ENCODE results near the gene GDPD3. TPM values are rescaled to one million over a fixed set of nuclear protein-coding genes. Genes with fewer than 3 reads are reported as not detected.

The GDPD3 gene
- polyA plus RNA-seq, 3 donors, result 1.2 to 5.6 (median 3.4) TPM

DNA sequence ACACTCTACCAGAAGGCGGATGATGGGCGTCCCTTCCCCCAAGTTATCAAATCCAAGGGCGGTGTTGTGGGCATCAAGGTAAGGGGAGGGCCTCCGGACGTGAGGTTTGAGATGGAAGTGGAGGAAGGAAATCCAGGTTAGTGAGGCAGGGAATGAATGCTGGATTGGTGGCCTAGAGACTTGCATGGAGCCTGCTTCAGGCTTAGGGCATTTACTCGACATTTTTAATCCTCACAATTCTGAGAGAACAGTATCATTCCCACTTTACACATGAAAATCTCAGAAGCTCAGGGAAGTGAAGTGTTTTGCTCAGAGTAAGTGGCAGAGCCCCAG lies 45.8 kb downstream of the GDPD3 start:
- H3K27ac ChIP-seq (ENCODE audit: low read depth, low read length), result no peak overlapping the region
- 78 to 87% (median 86%) methylated on average over 6 of the region's 6 CpGs for WGBS, 3 donors

DNA sequence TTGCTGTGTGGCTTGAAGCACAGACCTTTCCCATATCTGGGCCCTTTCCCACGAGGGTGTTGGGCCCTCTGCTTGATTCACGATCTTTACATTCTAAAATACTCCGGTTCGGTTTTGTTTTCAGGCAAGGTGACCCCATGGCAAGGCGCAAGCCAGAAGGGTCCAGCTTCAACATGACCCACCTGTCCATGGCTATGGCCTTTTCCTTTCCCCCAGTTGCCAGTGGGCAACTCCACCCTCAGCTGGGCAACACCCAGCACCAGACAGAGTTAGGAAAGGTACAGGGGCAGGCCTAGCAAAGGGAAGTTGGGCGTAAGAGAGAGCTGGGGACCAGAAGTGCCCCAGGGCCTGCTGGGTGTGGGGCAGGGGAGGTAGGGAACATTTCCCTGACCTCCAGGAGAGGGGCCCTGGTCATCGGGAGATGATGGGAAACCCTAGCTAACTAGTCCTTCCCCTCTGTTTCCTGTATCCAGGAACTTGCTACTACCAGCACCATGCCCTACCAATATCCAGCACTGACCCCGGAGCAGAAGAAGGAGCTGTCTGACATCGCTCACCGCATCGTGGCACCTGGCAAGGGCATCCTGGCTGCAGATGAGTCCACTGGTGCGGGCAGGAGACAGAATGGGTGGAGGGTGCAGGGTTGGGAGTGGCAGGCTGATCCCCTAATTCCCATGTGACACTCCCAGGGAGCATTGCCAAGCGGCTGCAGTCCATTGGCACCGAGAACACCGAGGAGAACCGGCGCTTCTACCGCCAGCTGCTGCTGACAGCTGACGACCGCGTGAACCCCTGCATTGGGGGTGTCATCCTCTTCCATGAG lies 46.4 kb downstream of the GDPD3 start:
- 31 to 49% (median 43%) methylated on average over 21 of the region's 21 CpGs for WGBS, 3 donors
- no peak overlapping the region for H3K27ac ChIP-seq (ENCODE audit: low read depth, low read length)

DNA sequence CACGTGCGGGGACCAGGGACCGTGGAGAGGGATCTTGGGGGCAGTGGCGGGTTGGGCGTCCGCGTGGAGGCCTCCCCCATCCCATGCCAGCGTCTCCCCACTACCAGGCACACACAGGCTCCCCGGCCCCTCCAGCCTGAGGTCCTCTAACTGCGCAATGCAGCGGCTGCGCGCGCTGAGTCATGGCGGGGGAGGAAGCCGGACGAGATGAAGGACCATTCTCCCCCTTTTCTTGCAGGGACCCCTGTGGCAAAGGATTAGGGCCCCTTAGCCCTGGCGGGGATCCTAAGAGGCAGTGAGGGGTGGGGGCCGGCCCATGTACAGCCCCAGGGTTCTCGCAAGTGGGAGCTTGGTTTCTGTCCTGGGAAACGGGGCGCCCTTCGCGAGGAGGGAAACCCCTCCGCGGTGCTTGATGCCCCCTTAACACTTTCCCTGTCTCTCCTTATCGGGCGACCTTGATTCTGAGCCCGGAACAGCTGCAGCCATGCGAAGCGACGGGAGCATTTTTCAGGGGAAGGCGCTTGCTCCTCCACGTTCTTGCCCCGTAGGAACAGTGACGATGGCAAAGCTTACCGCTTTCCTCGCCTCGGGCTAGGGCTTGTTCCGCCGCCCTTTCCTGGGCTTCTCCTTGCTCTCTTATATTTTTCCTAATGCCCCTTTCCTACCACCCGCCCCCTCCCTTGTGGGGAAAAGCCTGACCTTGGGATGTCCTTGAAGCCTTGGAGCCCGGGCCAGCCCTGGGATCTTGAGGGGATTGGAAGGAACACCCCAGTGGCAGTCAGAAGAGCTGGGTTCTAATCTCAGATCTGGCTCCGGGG lies 47.2 kb downstream of the GDPD3 start:
- peak overlapping the region; percentile 99 for H3K27ac ChIP-seq (ENCODE audit: low read depth, low read length)
- WGBS, 3 donors, result 1% methylated on average over 41 to 44 of the region's 44 CpGs

DNA sequence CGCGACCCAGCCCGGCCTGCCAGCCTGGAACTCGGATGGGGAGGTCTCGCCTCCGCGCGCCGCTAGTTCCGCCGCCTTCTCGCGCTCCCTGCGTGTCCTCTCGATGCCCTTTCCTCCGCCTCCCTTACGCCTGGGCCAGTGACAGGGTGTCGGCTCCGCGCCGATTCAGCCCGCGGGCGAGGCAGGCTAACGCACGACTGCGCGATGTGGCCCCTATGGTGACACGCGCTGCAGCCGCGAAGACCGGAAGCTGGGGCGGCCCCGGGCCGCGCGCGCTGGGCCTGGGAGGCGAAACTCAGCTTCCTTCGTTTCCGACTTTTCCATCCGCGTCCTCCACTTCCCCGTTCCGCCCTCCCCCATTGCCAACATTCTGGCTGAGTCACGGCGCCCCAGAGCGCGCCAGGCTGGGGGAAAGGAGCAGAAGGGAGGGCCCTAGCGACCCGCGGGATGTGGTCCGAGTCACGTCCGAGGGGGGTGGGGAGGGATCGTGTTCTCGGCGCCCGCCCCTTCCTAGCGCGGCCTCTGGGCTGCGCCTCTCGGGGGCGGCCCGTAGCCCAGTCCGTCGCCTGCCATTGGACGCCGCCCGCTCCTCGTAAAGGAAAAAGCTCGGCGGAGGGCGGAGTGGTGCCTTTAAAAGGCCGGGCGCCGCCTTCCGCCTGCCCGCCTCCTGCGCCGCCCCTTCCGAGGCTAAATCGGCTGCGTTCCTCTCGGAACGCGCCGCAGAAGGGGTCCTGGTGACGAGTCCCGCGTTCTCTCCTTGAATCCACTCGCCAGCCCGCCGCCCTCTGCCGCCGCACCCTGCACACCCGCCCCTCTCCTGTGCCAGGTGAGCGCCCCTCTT lies 48.0 kb downstream of the GDPD3 start, which contains the start of gene ALDOA:
ALDOA (plus strand) TSS at position 659 of the 841 bp plus-strand sequence. CDS start 1,138 bp downstream, outside the sequence.
- 0 to 1% (median 0%) methylated on average over 83 to 99 of the region's 99 CpGs for WGBS, 3 donors
- H3K27ac ChIP-seq (ENCODE audit: low read depth, low read length), result peak within 1 kb of the TSS; percentile 99

DNA sequence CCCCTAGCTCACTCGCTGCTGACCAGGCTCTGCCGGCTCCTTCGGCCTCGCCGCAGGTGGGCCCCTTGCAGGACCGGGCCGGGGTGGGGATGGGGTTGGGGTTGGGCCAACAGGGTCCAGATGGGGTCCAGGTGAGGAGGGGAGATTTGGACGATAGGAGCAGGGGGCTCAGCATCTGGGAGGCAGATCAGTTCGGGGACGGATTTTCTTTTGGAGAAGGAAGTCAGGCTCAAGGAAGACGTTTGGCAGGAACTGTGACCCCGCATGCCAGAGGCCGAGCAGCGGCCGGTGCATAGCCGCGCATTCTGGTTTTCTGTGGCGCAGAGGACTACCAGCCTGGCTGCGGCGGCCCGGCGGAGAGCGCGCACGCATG lies 48.6 kb downstream of the GDPD3 start:
- peak overlapping the region; percentile 95 for H3K27ac ChIP-seq (ENCODE audit: low read depth, low read length)
- WGBS, 3 donors, result 0% methylated on average over 22 to 25 of the region's 25 CpGs

DNA sequence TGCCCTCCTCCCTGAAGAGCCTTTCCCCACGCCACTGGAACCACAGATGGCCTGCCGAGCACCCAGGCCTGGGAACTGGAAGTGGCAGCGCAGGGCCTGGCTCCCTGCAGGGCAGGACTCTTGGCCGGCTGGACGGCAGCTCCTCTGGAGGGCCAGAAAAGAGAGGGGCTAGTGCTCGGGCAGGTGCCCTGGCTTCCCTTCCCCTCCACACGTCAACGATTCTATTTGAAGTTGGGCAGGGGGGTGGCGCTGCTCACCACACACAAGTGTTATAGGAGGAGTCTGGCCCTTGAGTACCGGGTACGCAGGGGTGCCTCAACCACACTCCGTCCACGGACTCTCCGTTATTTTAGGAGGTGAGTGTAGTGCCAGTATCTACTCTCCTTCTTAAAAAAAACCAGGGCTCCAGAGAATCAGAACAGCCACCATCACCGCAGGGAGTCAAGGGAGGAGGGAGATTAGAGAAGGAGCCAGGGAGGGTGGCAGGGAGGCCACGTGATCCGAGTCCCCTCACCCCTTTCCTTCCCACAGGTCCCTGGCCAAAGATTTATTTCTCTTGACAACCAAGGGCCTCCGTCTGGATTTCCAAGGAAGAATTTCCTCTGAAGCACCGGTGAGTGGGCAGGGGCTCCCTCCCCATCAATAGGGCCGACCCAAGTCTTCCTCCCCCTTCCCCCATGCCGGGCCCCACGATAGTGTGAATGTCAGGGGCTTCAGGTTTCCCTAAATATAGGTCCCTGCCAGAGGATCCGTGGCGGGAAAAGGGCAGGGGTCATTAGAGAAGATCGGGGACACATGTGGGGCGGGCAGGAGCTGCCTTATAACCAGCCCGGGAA lies 49.2 kb downstream of the GDPD3 start:
- WGBS, 3 donors, result 4 to 5% (median 5%) methylated on average over 25 to 27 of the region's 27 CpGs
- peak overlapping the region; percentile 95 for H3K27ac ChIP-seq (ENCODE audit: low read depth, low read length)

DNA sequence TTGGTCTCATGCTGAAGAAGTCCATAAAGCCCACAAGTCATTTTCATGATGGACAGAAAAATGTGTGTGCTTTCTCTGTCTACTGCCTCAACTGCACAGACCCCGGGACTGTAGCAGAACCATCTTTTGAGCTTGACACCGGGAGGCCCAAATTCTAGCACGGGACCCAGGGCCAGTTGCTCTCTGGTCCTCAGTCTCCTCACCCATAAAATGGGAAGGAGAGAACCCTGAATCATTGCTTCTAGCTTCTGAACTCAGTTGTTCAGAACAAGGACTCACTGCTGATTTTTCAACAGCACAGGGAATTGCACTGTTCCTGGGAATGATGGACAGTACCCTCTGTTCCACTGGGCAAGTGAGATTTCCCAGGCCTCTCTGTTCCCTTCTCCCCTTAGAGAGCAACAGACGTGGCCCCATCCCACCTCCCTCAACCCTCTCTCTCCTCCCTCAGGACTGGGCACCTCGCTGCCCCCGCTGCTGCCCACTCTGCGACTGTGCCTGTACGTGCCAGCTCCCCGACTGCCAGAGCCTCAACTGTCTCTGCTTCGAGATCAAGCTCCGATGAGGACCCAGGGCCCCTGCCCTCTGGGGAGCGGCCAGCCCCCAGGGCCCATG lies 50.0 kb downstream of the GDPD3 start:
- peak overlapping the region; percentile 2 for H3K27ac ChIP-seq (ENCODE audit: low read depth, low read length)
- WGBS, 3 donors, result 55 to 68% (median 64%) methylated on average over 12 of the region's 12 CpGs

DNA sequence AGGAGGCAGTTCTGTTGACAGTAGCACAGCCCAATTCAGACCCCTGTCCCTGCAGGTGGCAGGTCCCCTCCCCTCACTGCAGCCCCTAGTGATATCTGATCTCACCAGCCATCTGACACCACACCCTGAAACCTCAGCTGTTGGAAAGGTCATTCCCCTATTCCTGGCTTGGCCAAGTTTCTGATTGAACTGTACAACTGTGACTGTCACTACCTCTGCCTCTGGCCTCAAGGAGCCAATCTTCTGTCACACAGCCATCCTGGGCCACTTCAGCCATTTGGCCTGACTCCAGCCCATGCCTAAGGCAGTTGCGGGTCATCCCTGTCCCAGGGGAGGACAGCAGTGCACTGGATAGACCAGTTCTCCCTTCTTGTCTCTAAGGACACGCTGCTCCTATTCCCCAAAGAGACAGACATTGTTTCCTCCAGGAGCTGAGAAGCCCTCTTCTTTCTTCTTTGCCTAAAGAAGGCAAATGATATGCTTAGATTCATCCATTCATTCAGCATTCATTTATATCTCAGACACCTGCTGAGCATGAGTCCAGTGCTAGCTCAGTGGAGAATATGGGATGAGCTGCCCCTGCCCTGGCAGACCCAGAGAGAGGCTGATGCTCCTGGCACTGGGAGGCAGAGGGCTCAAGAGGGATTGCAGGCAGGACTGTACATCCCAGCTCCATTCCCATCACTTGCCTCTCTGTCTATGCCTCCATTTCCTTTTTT lies 52.3 kb downstream of the GDPD3 start:
- 70 to 74% (median 73%) methylated on average over 2 of the region's 2 CpGs for WGBS, 3 donors
- no peak overlapping the region for H3K27ac ChIP-seq (ENCODE audit: low read depth, low read length)

DNA sequence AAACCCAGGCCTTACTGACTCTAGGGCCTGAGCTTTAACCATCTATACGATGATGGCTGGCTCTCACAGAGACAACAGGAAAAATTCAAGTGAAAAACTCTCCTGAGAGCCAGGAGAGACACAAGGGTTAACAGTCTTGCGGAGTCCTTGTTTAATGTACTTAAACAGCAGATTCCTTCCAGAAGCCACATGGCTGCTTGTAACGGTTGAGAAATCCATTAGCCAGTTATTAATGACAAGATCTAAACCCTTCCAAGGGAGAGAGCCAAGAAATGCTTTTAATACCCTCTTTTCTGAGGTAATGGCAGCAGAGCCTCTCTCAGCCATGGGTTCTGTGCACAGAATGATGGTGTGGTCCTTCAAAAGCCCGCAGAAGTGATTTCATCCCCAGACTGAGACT lies 53.0 kb downstream of the GDPD3 start:
- 73 to 84% (median 75%) methylated on average over 4 of the region's 4 CpGs for WGBS, 3 donors
- no peak overlapping the region for H3K27ac ChIP-seq (ENCODE audit: low read depth, low read length)

DNA sequence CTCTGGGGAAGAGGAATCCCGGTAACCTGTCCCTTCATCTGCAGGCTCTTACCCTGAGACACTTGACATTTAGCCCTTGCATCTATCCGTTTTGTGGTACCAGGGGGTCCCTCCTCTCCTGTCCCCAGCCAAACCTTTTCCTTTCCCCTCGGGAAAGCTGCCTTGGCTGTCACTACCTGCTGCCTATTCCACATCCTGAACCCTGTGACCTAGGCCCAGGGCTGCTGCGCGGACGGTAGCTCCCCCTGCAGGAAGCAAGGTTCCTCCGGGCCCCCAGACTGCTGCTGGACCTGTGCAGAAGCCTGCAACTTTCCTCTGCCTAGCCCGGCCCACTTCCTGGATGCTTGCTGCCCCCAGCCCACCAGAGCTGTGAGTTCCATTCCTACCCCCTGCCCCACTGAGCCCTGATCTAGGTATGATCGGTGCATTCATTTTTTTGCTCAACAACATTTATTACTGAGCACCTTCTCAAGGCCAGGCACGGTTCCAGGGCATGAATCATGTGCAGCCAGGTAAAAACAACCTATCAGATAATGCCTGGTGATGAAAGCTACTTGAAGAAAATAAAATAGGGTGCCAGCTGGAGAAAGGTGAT lies 58.3 kb downstream of the GDPD3 start:
- WGBS, 3 donors, result 16 to 43% (median 38%) methylated on average over 10 of the region's 10 CpGs
- no peak overlapping the region for H3K27ac ChIP-seq (ENCODE audit: low read depth, low read length)

Other genes with a start within 250 kb of the GDPD3 start
- gene SEZ6L2, start 214.0 kb downstream of the GDPD3 start, polyA plus RNA-seq, result 10 to 100 TPM in 1 of 3 donors, 1 to 10 TPM in 1, under 1 TPM in 1; 0.11 to 11.5 (median 1.4) TPM
- gene ASPHD1, start 213.0 kb downstream of the GDPD3 start, polyA plus RNA-seq, result 1 to 10 TPM; 3.0 to 7.0 (median 4.5) TPM
- 10 to 100 TPM in 2 of 3 donors, 1 to 10 TPM in 1; 6.5 to 13.0 (median 10.5) TPM for gene KCTD13, start 187.3 kb downstream of the GDPD3 start, polyA plus RNA-seq
- 100 to 1,000 TPM in 2 of 3 donors, 10 to 100 TPM in 1; 91.4 to 182 (median 115) TPM for gene TMEM219, start 151.5 kb downstream of the GDPD3 start, polyA plus RNA-seq
- 10 to 100 TPM; 15.2 to 47.6 (median 32.2) TPM for gene TAOK2, start 139.7 kb downstream of the GDPD3 start, polyA plus RNA-seq
- gene HIRIP3, start 117.9 kb downstream of the GDPD3 start, polyA plus RNA-seq, result 10 to 100 TPM; 10.1 to 14.8 (median 14.2) TPM
- 10 to 100 TPM; 37.3 to 69.5 (median 50.1) TPM for gene INO80E, start 117.3 kb downstream of the GDPD3 start, polyA plus RNA-seq
- gene DOC2A, start 102.5 kb downstream of the GDPD3 start, polyA plus RNA-seq, result 1 to 10 TPM in 1 of 3 donors, under 1 TPM in 2; 0.25 to 1.9 (median 0.38) TPM
- gene C16orf92, start 90.3 kb downstream of the GDPD3 start, polyA plus RNA-seq, result not detected
- gene TLCD3B, start 82.3 kb downstream of the GDPD3 start, polyA plus RNA-seq, result under 1 TPM in 1 of 3 donors, not detected in 2; 0.10 TPM
- gene ALDOA, start 47.8 kb downstream of the GDPD3 start, polyA plus RNA-seq, result 1,000 to 10,000 TPM in 1 of 3 donors, 100 to 1,000 TPM in 2; 551 to 1,251 (median 711) TPM
- 10 to 100 TPM; 45.7 to 93.1 (median 79.4) TPM for gene PPP4C, start 37.5 kb downstream of the GDPD3 start, polyA plus RNA-seq
- gene TBX6, start 21.6 kb downstream of the GDPD3 start, polyA plus RNA-seq, result 1 to 10 TPM in 1 of 3 donors, under 1 TPM in 2; 0.67 to 1.3 (median 0.73) TPM
- 100 to 1,000 TPM in 1 of 3 donors, 10 to 100 TPM in 2; 70.2 to 217 (median 86.0) TPM for gene YPEL3, start 17.3 kb downstream of the GDPD3 start, polyA plus RNA-seq
- 100 to 1,000 TPM in 2 of 3 donors, 10 to 100 TPM in 1; 25.2 to 143 (median 108) TPM for gene MAPK3, start 9.7 kb upstream of the GDPD3 start, polyA plus RNA-seq
- 10 to 100 TPM; 14.9 to 73.1 (median 72.4) TPM for gene CORO1A, start 70.1 kb upstream of the GDPD3 start, polyA plus RNA-seq
- 100 to 1,000 TPM in 2 of 3 donors, 10 to 100 TPM in 1; 77.5 to 143 (median 136) TPM for gene BOLA2B, start 80.1 kb upstream of the GDPD3 start, polyA plus RNA-seq
- 10 to 100 TPM; 33.5 to 60.0 (median 44.0) TPM for gene SLX1A, start 80.3 kb upstream of the GDPD3 start, polyA plus RNA-seq
- 10 to 100 TPM in 1 of 3 donors, 1 to 10 TPM in 2; 4.9 to 20.1 (median 5.0) TPM for gene SULT1A3, start 85.7 kb upstream of the GDPD3 start, polyA plus RNA-seq
- gene NPIPB13, start 134.9 kb upstream of the GDPD3 start, polyA plus RNA-seq, result 1 to 10 TPM; 2.7 to 5.5 (median 3.0) TPM
- gene CD2BP2, start 241.8 kb upstream of the GDPD3 start, polyA plus RNA-seq, result 10 to 100 TPM; 27.0 to 41.5 (median 37.5) TPM